ENCODE measurements around the gene SLC35D3.

Gene SLC35D3

DNA sequence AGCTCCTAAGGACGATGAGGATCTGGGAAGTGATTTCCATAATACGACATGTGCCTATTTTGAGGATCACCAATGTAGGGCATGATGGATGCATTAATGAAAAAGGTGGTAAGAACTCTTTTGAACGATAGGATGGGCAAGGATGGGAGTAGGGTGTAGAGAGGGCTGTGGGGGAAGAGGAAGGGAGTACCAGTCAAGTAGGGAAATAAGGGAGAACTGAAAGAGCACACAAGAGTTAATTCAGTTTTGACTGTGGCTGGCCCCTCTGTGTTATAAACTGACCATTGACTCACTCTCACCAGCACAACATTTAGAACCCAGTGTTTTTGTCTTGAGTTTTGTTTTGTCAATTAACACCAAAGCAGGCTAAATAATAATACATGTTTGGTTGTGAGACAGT is 33.0 kb downstream of the SLC35D3 start:
- H3K9me3 ChIP-seq (ENCODE audit: insufficient read depth, low read length) = no peaks in the 10 kb centered on the region
- no peaks in the 10 kb centered on the region for H3F3A ChIP-seq (ENCODE audit: insufficient read depth)
- H3K27ac ChIP-seq (ENCODE audit: low read depth, low read length) = no peak overlapping the region
- H3K36me3 ChIP-seq (ENCODE audit: low read length) = no peaks in the 10 kb centered on the region
- no peaks in the 10 kb centered on the region for H3K27me3 ChIP-seq (ENCODE audit: low read length)
- H4K20me1 ChIP-seq (ENCODE audit: low read depth, low read length) = no peaks in the 10 kb centered on the region
- no peaks in the 10 kb centered on the region for H3K9me2 ChIP-seq (replicated peaks; ENCODE audit: insufficient read depth, low read length)
- TF ChIP-seq, protein P1, sequence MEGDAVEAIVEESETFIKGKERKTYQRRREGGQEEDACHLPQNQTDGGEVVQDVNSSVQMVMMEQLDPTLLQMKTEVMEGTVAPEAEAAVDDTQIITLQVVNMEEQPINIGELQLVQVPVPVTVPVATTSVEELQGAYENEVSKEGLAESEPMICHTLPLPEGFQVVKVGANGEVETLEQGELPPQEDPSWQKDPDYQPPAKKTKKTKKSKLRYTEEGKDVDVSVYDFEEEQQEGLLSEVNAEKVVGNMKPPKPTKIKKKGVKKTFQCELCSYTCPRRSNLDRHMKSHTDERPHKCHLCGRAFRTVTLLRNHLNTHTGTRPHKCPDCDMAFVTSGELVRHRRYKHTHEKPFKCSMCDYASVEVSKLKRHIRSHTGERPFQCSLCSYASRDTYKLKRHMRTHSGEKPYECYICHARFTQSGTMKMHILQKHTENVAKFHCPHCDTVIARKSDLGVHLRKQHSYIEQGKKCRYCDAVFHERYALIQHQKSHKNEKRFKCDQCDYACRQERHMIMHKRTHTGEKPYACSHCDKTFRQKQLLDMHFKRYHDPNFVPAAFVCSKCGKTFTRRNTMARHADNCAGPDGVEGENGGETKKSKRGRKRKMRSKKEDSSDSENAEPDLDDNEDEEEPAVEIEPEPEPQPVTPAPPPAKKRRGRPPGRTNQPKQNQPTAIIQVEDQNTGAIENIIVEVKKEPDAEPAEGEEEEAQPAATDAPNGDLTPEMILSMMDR (IDR thresholded peaks at IDR 0.05; ENCODE audit: insufficient read depth, low read length, poor library complexity, severe bottlenecking) = no peak
- TF ChIP-seq EZH2phosphoT487 (conservative IDR thresholded peaks at IDR 0.05; ENCODE audit: low read length) = no peak
- no peak overlapping the region for H2AFZ ChIP-seq (ENCODE audit: low read depth, low read length, severe bottlenecking)
- no peaks in the 10 kb centered on the region for H3K79me2 ChIP-seq (ENCODE audit: insufficient read depth, low read length)
- no peak overlapping the region for H3K4me2 ChIP-seq (ENCODE audit: low read depth, low read length, poor library complexity, severe bottlenecking)
- no peak overlapping the region for H3K4me3 ChIP-seq (ENCODE audit: insufficient read depth, low read length, poor library complexity, severe bottlenecking)
- no peak overlapping the region for H3K9ac ChIP-seq (ENCODE audit: low read length)

- Histone ChIP-seq H3K4me3 (ENCODE audit: insufficient read depth, low read length, poor library complexity, severe bottlenecking) (no peak overlapping the region), H3K9ac (ENCODE audit: low read length) (no peak overlapping the region), H3K9me2 (replicated peaks; ENCODE audit: insufficient read depth, low read length) (no peaks in the 10 kb centered on the region), H3F3A (ENCODE audit: insufficient read depth) (no peaks in the 10 kb centered on the region), H3K27ac (ENCODE audit: low read depth, low read length) (no peak overlapping the region), H4K20me1 (ENCODE audit: low read depth, low read length) (no peaks in the 10 kb centered on the region), H3K27me3 (ENCODE audit: low read length) (no peaks in the 10 kb centered on the region), H2AFZ (ENCODE audit: low read depth, low read length, severe bottlenecking) (no peak overlapping the region), H3K4me2 (ENCODE audit: low read depth, low read length, poor library complexity, severe bottlenecking) (no peak overlapping the region), H3K79me2 (ENCODE audit: insufficient read depth, low read length) (no peaks in the 10 kb centered on the region), H3K9me3 (ENCODE audit: insufficient read depth, low read length) (no peaks in the 10 kb centered on the region), H3K36me3 (ENCODE audit: low read length) (no peaks in the 10 kb centered on the region)
- TF ChIP-seq, protein P1 (IDR thresholded peaks at IDR 0.05; ENCODE audit: insufficient read depth, low read length, poor library complexity, severe bottlenecking) = no peak
- no peak for TF ChIP-seq EZH2phosphoT487 (conservative IDR thresholded peaks at IDR 0.05; ENCODE audit: low read length)
These were observed 34.8 kb downstream of the SLC35D3 start for GRCh38 chr6:136956590-136957544.

GRCh38 chr6:136958168-136958567 is 36.1 kb downstream of the SLC35D3 start:
- Histone ChIP-seq H3K27me3 (ENCODE audit: low read length) (no peaks in the 10 kb centered on the region), H2AFZ (ENCODE audit: low read depth, low read length, severe bottlenecking) (no peak overlapping the region), H4K20me1 (ENCODE audit: low read depth, low read length) (no peaks in the 10 kb centered on the region), H3K9me2 (replicated peaks; ENCODE audit: insufficient read depth, low read length) (no peaks in the 10 kb centered on the region), H3F3A (ENCODE audit: insufficient read depth) (no peaks in the 10 kb centered on the region), H3K4me2 (ENCODE audit: low read depth, low read length, poor library complexity, severe bottlenecking) (no peak overlapping the region), H3K36me3 (ENCODE audit: low read length) (no peaks in the 10 kb centered on the region), H3K9me3 (ENCODE audit: insufficient read depth, low read length) (no peaks in the 10 kb centered on the region), H3K27ac (ENCODE audit: low read depth, low read length) (no peak overlapping the region), H3K9ac (ENCODE audit: low read length) (no peak overlapping the region), H3K79me2 (ENCODE audit: insufficient read depth, low read length) (no peaks in the 10 kb centered on the region), H3K4me3 (ENCODE audit: insufficient read depth, low read length, poor library complexity, severe bottlenecking) (no peak overlapping the region)
- TF ChIP-seq EZH2phosphoT487 (conservative IDR thresholded peaks at IDR 0.05; ENCODE audit: low read length) = no peak
- TF ChIP-seq, protein P1 (IDR thresholded peaks at IDR 0.05; ENCODE audit: insufficient read depth, low read length, poor library complexity, severe bottlenecking) = no peak

Measured in SU-DHL-6 (cell line).